CD8-positive, alpha-beta memory T cell (primary cell): Measurements from ENCODE around the gene ANKRD13B. TPM values are rescaled to one million over a fixed set of nuclear protein-coding genes. Genes with fewer than 3 reads are reported as not detected.
"Not testable (repeated sequence)": the region's sequence is repeated elsewhere in the genome, so short reads cannot be mapped to it uniquely, and the experiment has no call there.

Experiments used
- CTCF ChIA-PET: fragments of 350-600 bp; sonication (Branson Sonifier 250); formaldehyde crosslinking; loops from one replicate; lab custom pipeline; 2021; ENCODE audit warnings: antibody characterized with exemption; lab: Charles Lee
- POLR2A ChIA-PET: fragments of 350-600 bp; sonication (Branson Sonifier 250); formaldehyde crosslinking; loops from one replicate; lab custom pipeline; 2021; ENCODE audit warnings: antibody characterized with exemption; lab: Charles Lee
- DNase-seq, 5 donors: peaks; one replicate each; pipeline versions ENCODE4 v3.0.0 to v3.0.0-alpha.2; 2020 to 2022; ENCODE audit warnings: mixed read lengths in 1 of 5
- H3K27ac ChIP-seq: one replicate; pipeline ENCODE4 v1.7.0; 2013; ENCODE audit warnings: low read depth, mild to moderate bottlenecking, low read length, moderate library complexity
- H3K27me3 ChIP-seq: 2 replicates; pipeline ENCODE4 v1.7.0; 2013; ENCODE audit warnings: low read length, mild to moderate bottlenecking; ENCODE audit not compliant: insufficient read depth, poor library complexity, severe bottlenecking
- H3K36me3 ChIP-seq: 2 replicates; pipeline ENCODE4 v1.7.0; 2013; ENCODE audit warnings: mild to moderate bottlenecking, low read length, moderate library complexity; ENCODE audit not compliant: insufficient read depth
- H3K4me1 ChIP-seq: 2 replicates; pipeline ENCODE4 v1.7.0; 2013; ENCODE audit warnings: mild to moderate bottlenecking, low read length, moderate library complexity; ENCODE audit not compliant: insufficient read depth
- H3K4me3 ChIP-seq: 2 replicates; pipeline ENCODE4 v1.7.0; 2013; ENCODE audit warnings: mild to moderate bottlenecking, low read length
- H3K9me3 ChIP-seq: 2 replicates; pipeline ENCODE4 v1.7.0; 2013; ENCODE audit warnings: mild to moderate bottlenecking, low read length
- H3K27ac Mint-ChIP-seq, 8 donors: one replicate each; pipeline ENCODE4 v1.8.0; 2020 to 2021; ENCODE audit warnings: mixed read lengths in 8 of 8, mild to moderate bottlenecking in 6 of 8, inconsistent platforms in 3 of 8, moderate library complexity in 3 of 8
- H3K27me3 Mint-ChIP-seq, 2 donors: one replicate each; pipeline ENCODE4 v1.8.0; 2020 to 2021; ENCODE audit warnings: mixed read lengths in 2 of 2, mild to moderate bottlenecking in 1 of 2, moderate library complexity in 1 of 2
- H3K36me3 Mint-ChIP-seq, 3 donors: one replicate each; pipeline ENCODE4 v1.8.0; 2020 to 2021; ENCODE audit warnings: mixed read lengths in 3 of 3, inconsistent platforms in 1 of 3, mild to moderate bottlenecking in 1 of 3
- H3K4me1 Mint-ChIP-seq, 3 donors: one replicate each; pipeline ENCODE4 v1.8.0; 2020 to 2021; ENCODE audit warnings: mixed read lengths in 3 of 3, inconsistent platforms in 1 of 3, mild to moderate bottlenecking in 1 of 3
- H3K4me3 Mint-ChIP-seq, 7 donors: one replicate each; pipeline ENCODE4 v1.8.0; 2020 to 2021; ENCODE audit warnings: mixed read lengths in 7 of 7, mild to moderate bottlenecking in 6 of 7, moderate library complexity in 4 of 7, inconsistent platforms in 2 of 7
- H3K9me3 Mint-ChIP-seq, 5 donors: one replicate each; pipeline ENCODE4 v1.8.0; 2020 to 2022; ENCODE audit warnings: mixed read lengths in 5 of 5, mild to moderate bottlenecking in 3 of 5, moderate library complexity in 2 of 5, inconsistent platforms in 1 of 5
- polyA plus RNA-seq: library from polyadenylated mRNA; unstranded; fragments of 300-500 nt; fragmentation: Illumina TruSeq; gene quantifications from one replicate; pipeline ENCODE4 v1.2.3, GENCODE V29; 2021
- total RNA-seq, 2 experiments: library from RNA; stranded (reverse); gene quantifications; one replicate each; pipeline ENCODE4 v1.2.3, GENCODE V29; 2021

Gene ANKRD13B
- total and polyA plus RNA-seq, 3 experiments from 2014 or later, result 0.35 to 21.8 (median 20.8) TPM

GRCh38 chr17:29557739-29558116 lies 35.2 kb upstream of the ANKRD13B start:
- Mint-ChIP-seq H3K9me3 (no peaks in the 10 kb centered on the region), H3K4me1 (peaks cover 41 to 51% (median 46%) of the 10 kb centered on the region in 3 donors), H3K4me3 (peak overlapping the region in 2 of 7 donors; percentile 14 to 17), H3K36me3 (peaks cover 0 to 25% (median 5%) of the 10 kb centered on the region in 3 donors), H3K27me3 (no peaks in the 10 kb centered on the region), H3K27ac (peak overlapping the region in 7 of 8 donors; percentile 64 to 90 (median 82))
- Histone ChIP-seq H3K27me3 (no peaks in the 10 kb centered on the region), H3K4me3 (no peak overlapping the region), H3K4me1 (peaks cover 15% of the 10 kb centered on the region), H3K9me3 (no peaks in the 10 kb centered on the region), H3K27ac (no peak overlapping the region), H3K36me3 (peaks cover 6% of the 10 kb centered on the region)
- POLR2A ChIA-PET, result no interaction called here
- CTCF ChIA-PET, result interaction anchor here (1.5 to 2.6 kb wide), 4 partner anchors 8 to 35 kb away, joined by 3 to 9 read pairs (median 6); partner anchors contain the start of genes ABHD15 and ANKRD13B
- no peak for DNase-seq

GRCh38 chr17:29558139-29558538 lies 34.8 kb upstream of the ANKRD13B start:
- CTCF ChIA-PET, result interaction anchor here (1.5 to 2.6 kb wide), 2 partner anchors 9 to 34 kb away, joined by 3 to 9 read pairs; partner anchors contain the start of genes ABHD15 and ANKRD13B
- H3K4me3 ChIP-seq, H3K9me3 Mint-ChIP-seq, POLR2A ChIA-PET, H3K27me3 Mint-ChIP-seq, DNase-seq, H3K9me3 ChIP-seq, H3K36me3 ChIP-seq, H3K27ac ChIP-seq, H3K27me3 ChIP-seq: not testable (repeated sequence)
- H3K4me3 Mint-ChIP-seq, result peak overlapping the region in 1 of 7 donors; percentile 17
- H3K4me1 ChIP-seq, result peaks cover 15% of the 10 kb centered on the region
- H3K36me3 Mint-ChIP-seq, result peaks cover 0 to 25% (median 5%) of the 10 kb centered on the region in 3 donors
- H3K4me1 Mint-ChIP-seq, result peaks cover 45 to 55% (median 50%) of the 10 kb centered on the region in 3 donors
- peak overlapping the region in 7 of 8 donors; percentile 42 to 90 (median 83) for H3K27ac Mint-ChIP-seq

GRCh38 chr17:29559640-29560039 lies 33.3 kb upstream of the ANKRD13B start:
- POLR2A ChIA-PET, result no interaction called here
- H3K27ac ChIP-seq, result no peak overlapping the region

GRCh38 chr17:29560316-29560715 lies 32.6 kb upstream of the ANKRD13B start:
- H3K4me1 Mint-ChIP-seq, result peaks cover 55 to 70% (median 64%) of the 10 kb centered on the region in 3 donors
- H3K36me3 ChIP-seq, result peaks cover 9% of the 10 kb centered on the region
- H3K36me3 Mint-ChIP-seq, result peaks cover 0 to 29% (median 9%) of the 10 kb centered on the region in 3 donors
- ChIA-PET POLR2A (no interaction called here), CTCF (interaction anchor here (1.5 to 1.9 kb wide), 2 partner anchors 13 to 57 kb away, joined by 4 to 5 read pairs; no protein-coding TSS in a partner anchor)
- no peaks in the 10 kb centered on the region for H3K27me3 ChIP-seq
- H3K4me3 Mint-ChIP-seq, result no peak overlapping the region
- H3K4me1 ChIP-seq, result peaks cover 27% of the 10 kb centered on the region
- peak overlapping the region in 5 of 8 donors; percentile 20 to 95 (median 63) for H3K27ac Mint-ChIP-seq
- H3K27me3 Mint-ChIP-seq, result no peaks in the 10 kb centered on the region
- no peak overlapping the region for H3K4me3 ChIP-seq
- no peaks in the 10 kb centered on the region for H3K9me3 ChIP-seq
- no peak for DNase-seq
- no peak overlapping the region for H3K27ac ChIP-seq
- H3K9me3 Mint-ChIP-seq, result no peaks in the 10 kb centered on the region

More at GRCh38 chr17:29559640-29560039, 33.3 kb upstream of the ANKRD13B start:
- no peak for DNase-seq
- peaks cover 22% of the 10 kb centered on the region for H3K4me1 ChIP-seq
- CTCF ChIA-PET, result no interaction called here
- Mint-ChIP-seq H3K27ac (peak overlapping the region in 7 of 8 donors; percentile 24 to 89 (median 51)), H3K9me3 (no peaks in the 10 kb centered on the region), H3K27me3 (no peaks in the 10 kb centered on the region), H3K4me1 (peaks cover 52 to 66% (median 60%) of the 10 kb centered on the region in 3 donors), H3K36me3 (peaks cover 0 to 29% (median 9%) of the 10 kb centered on the region in 3 donors), H3K4me3 (no peak overlapping the region)
- no peak overlapping the region for H3K4me3 ChIP-seq
- H3K9me3 ChIP-seq, result no peaks in the 10 kb centered on the region
- H3K27me3 ChIP-seq, result no peaks in the 10 kb centered on the region
- peaks cover 9% of the 10 kb centered on the region for H3K36me3 ChIP-seq

GRCh38 chr17:29561554-29562517 lies 31.1 kb upstream of the ANKRD13B start:
- CTCF ChIA-PET, result interaction anchor here (1.3 to 1.9 kb wide), 4 partner anchors 11 to 56 kb away, joined by 3 to 6 read pairs (median 4); no protein-coding TSS in a partner anchor
- peak overlapping the region; percentile 70 to 96 (median 94) for H3K27ac Mint-ChIP-seq
- Histone ChIP-seq H3K36me3 (peaks cover 9% of the 10 kb centered on the region), H3K27me3 (no peaks in the 10 kb centered on the region), H3K27ac (no peak overlapping the region), H3K4me3 (no peak overlapping the region), H3K4me1 (peaks cover 33% of the 10 kb centered on the region), H3K9me3 (no peaks in the 10 kb centered on the region)
- H3K4me3 Mint-ChIP-seq, result peak overlapping the region; percentile 50 to 73 (median 64)
- DNase-seq, result peak in 2 of 5 donors; percentile 17 to 26
- POLR2A ChIA-PET, result no interaction called here
- H3K9me3 Mint-ChIP-seq, result no peaks in the 10 kb centered on the region
- H3K4me1 Mint-ChIP-seq, result peaks cover 63 to 73% (median 70%) of the 10 kb centered on the region in 3 donors
- H3K36me3 Mint-ChIP-seq, result peaks cover 0 to 34% (median 9%) of the 10 kb centered on the region in 3 donors
- H3K27me3 Mint-ChIP-seq, result no peaks in the 10 kb centered on the region

- POLR2A ChIA-PET, result no interaction called here
- CTCF ChIA-PET, result interaction anchor here (1.3 to 11.7 kb wide), 4 partner anchors 10 to 192 kb away, joined by 3 to 81 read pairs (median 6); no protein-coding TSS in a partner anchor
- Histone ChIP-seq H3K27me3 (no peaks in the 10 kb centered on the region), H3K4me1 (peaks cover 25% of the 10 kb centered on the region), H3K4me3 (no peak overlapping the region), H3K36me3 (peaks cover 9% of the 10 kb centered on the region), H3K9me3 (no peaks in the 10 kb centered on the region), H3K27ac (no peak overlapping the region)
- Mint-ChIP-seq H3K27me3 (no peaks in the 10 kb centered on the region), H3K4me1 (peaks cover 55 to 65% (median 62%) of the 10 kb centered on the region in 3 donors), H3K9me3 (no peaks in the 10 kb centered on the region), H3K36me3 (peaks cover 0 to 35% (median 9%) of the 10 kb centered on the region in 3 donors), H3K27ac (peak overlapping the region; percentile 60 to 96 (median 94)), H3K4me3 (peak overlapping the region in 6 of 7 donors; percentile 16 to 73 (median 56))
- DNase-seq, result no peak
Measured at GRCh38 chr17:29562615-29563014, 30.3 kb upstream of the ANKRD13B start.

- Histone ChIP-seq H3K36me3 (peaks cover 9% of the 10 kb centered on the region), H3K4me1 (peaks cover 23% of the 10 kb centered on the region), H3K27me3 (no peaks in the 10 kb centered on the region), H3K9me3 (no peaks in the 10 kb centered on the region), H3K4me3 (no peak overlapping the region), H3K27ac (no peak overlapping the region)
- POLR2A ChIA-PET, result interaction anchor here (0.6 to 1.0 kb wide), 4 partner anchors 10 to 1692 kb away, joined by 3 to 6 read pairs (median 4); no protein-coding TSS in a partner anchor
- peaks cover 50 to 61% (median 51%) of the 10 kb centered on the region in 3 donors for H3K4me1 Mint-ChIP-seq
- DNase-seq, result peak in 1 of 5 donors; percentile 23
- H3K27ac Mint-ChIP-seq, result peak overlapping the region in 7 of 8 donors; percentile 70 to 96 (median 88)
- H3K9me3 Mint-ChIP-seq, result no peaks in the 10 kb centered on the region
- CTCF ChIA-PET, result interaction anchor here (1.7 to 26.2 kb wide), 4 partner anchors 9 to 194 kb away, joined by 6 to 436 read pairs (median 44); no protein-coding TSS in a partner anchor
- H3K4me3 Mint-ChIP-seq, result peak overlapping the region; percentile 38 to 76 (median 52)
- H3K27me3 Mint-ChIP-seq, result no peaks in the 10 kb centered on the region
- peaks cover 0 to 40% (median 9%) of the 10 kb centered on the region in 3 donors for H3K36me3 Mint-ChIP-seq
Measured at GRCh38 chr17:29563816-29564215, 29.1 kb upstream of the ANKRD13B start.
